HG02798 (cell line): ENCODE data around the gene ZMYND19.
"Not testable (repeated sequence)": the region's sequence is repeated elsewhere in the genome, so short reads cannot be mapped to it uniquely, and the experiment has no call there.

Experiments used
- ATAC-seq: cut with Tn5 transposase; IDR thresholded peaks from one replicate; pipeline ENCODE4 v1.9.1; 2021; ENCODE audit warnings: mild to moderate bottlenecking; ENCODE audit not compliant: unreplicated experiment, poor library complexity

Gene ZMYND19

GRCh38 chr9:137590469-137591383 is at the start of gene ZMYND19:
Gene ZMYND19, minus strand, starts transcription at chr9:137590512. Its CDS starts 249 bp downstream, at chr9:137590263.
- ATAC-seq: peak; percentile 93

- ATAC-seq: no peak
Observed at GRCh38 chr9:137639303-137640051, 49.2 kb upstream of the ZMYND19 start.

GRCh38 chr9:137638680-137639079 is 48.4 kb upstream of the ZMYND19 start:
- no peak for ATAC-seq

DNA sequence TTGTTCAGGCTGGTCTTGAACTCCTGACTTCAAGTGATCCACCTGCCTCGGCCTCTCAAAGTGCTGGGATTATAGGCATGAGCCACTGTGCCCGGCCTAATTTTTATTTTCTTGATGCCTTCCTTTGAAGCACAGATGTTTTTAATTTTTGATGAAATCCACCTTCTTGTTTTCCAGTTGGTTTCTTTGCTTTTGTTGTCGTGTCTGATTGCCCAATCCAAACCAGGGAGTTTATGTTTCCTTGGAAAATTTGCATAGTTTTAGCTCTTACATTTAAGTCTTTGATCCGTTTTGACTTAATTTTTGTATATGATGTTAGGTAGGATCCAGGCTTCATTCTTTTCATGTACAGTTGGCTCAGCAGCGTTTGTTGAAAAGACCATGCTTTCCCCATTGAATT is 43.7 kb upstream of the ZMYND19 start:
- no peak for ATAC-seq

DNA sequence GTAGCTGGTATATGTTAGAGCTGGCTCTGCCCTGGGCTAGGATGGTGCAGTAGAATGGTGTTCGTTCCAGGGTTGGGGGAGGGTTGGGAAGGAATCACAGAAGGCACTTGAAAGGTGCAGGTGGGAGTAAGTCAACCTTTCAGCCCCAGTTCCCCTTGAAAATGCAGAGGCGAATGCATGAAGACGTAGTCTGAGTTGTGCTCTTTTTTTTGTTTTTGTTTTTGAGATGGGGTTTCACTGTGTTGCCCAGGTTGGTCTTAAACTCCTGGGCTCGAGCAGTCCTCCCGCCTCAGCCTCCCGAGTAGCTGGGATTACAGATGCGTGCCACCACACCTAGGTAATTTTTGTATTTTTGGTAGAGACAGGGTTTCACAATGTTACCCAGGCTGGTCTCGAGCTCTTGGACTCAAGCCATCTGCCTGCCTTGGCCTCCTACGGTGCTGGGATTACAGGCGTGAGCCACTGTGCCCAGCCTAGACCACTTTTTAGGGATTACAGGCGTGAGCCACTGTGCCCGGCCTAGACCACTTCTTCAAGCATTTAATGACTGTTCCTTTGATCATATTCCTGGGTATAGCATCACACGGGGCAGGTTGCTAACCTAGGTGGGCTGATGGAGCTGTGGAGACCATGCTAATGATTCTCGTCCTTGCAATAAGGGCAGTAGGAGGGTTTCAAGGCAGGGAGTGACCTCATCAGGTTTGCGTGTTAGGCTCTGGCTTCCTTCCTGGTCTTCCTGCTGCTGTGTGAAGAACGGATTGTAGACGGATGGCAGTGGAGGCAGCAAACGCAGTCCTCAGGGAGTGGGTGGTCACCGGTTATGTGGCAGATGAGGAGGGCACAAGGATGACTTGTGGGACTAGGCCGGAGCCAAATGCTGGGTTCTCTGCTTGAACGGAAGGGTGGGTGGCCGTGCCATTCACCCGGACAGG is 42.2 kb upstream of the ZMYND19 start:
- ATAC-seq: no peak

DNA sequence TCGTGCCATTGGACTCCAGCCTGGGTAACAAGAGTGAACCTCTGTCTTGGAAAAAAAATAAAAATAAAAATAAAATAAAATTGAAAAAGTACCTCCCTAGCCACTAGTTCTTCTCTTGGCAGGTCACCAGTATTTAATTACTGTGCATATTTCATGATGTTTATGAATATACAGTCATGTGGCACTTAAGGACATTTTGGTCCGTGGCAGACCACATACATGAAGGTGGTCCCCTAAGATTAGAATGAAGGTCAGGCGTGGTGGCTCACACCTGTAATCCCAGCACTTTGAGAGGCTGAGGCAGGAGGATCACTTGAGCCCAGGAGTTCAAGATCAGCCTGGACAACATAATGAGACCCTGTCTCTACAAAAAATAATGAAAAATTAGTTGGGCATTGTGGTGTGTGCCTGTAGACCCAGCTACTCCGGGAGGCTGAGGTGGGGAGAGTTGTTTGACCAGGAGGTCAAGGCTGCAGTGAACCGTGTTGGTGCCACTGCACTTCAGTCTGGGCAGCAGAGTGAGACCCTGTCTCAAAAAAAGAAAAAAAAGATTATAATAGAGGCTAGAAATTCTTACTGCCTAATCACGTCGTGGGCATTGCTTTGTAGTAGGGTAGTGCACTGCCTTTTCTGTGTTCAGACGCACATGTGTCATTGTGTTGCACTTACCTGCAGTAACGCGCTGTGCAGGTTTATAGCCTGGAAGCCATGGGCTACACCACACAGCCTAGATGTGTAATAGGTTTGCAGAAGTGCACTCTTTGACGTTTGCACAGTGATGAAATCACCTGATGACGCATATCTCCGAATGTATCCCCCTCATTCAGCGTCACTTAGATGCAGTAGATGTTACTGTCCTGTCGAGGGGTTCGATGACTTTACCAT is 41.3 kb upstream of the ZMYND19 start:
- ATAC-seq: no peak

- no peak for ATAC-seq
Observed at GRCh38 chr9:137630679-137631078, 40.4 kb upstream of the ZMYND19 start.

- no peak for ATAC-seq
Observed at GRCh38 chr9:137630126-137630525, 39.8 kb upstream of the ZMYND19 start.

DNA sequence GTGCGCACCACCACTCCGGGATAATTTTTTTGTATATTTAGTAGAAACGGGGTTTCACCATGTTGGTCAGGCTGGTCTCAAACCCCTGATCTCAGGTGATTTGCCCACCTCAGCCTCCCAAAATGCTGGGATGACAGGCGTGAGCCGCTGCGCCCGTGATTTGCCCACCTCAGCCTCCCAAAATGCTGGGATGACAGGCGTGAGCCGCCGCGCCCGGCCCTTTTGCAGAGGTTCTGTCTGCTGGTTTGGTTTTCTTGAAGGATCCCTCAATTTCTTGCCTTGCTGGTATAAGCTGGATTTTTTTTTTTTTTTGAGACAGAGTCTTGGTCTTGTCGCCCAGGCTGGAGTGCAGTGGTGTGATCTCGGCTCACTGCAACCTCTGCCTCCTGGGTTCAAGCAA is 37.1 kb upstream of the ZMYND19 start:
- not testable (repeated sequence) for ATAC-seq

- ATAC-seq: no peak
Observed at GRCh38 chr9:137626464-137626863, 36.2 kb upstream of the ZMYND19 start.

DNA sequence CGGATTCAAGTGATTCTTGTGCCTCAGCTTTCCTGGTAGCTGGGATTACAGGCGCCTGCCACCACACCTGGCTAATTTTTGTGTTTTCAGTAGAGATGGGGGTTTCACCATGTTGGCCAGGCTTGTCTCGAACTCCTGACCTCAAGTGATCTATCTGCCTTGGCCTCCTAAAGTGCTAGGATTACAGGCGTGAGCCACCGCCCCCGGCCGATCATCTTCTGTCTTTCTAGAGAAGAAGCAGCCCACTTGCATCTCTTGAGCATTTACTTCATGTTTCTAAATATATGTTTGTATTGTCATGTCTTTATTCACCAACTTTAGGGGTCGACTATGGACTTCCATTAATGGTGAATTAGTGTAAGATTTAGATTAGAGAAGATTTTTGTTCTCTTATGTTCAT is 31.9 kb upstream of the ZMYND19 start:
- not testable (repeated sequence) for ATAC-seq

DNA sequence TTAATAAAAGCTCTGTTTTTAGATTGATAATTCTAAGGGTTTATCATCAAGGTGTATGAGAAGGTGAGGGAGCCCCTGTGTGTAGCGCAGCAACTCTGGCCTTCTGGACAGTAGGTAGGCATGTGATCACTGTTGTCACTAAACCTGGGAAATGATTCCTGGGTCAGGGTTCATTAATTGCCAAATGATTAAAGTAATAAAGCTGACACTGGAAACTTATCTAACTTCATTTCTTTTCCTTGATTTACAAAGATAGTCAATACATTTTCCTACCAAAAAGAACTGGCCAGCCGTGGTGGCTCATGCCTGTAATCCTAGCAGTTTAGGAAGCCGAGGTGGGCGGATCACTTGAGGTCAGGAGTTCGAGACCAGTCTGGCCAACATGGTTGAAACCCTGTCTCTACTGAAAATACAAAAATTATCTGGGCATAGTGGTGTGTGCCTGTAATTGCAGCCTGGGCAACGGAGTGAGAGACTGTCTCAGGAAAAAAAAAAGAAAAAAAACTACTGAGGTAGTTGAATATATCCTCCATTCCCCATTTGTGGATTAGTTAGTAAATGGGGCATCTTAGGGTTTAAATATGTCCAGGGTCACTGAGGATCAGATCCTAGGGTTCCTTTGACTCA is 30.9 kb upstream of the ZMYND19 start:
- ATAC-seq: no peak

DNA sequence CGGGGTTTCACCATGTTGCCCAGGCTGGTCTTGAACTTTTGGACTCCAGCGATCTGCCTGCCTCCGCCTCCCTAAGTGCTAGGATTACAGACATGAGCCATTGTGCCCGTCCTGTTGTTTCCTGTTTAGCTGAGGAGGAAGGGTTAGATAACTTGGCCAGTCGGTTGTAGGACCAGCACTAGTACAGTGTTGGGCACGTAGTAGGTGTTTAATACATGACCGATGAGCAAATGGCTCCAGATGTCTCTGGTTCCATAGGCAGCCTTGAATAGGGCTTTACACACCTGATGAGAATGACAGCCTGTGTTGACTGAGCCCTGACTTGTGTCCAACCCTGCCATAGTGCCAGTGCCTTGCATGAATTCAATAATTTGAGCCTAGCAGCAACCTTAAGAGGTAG is 30.3 kb upstream of the ZMYND19 start:
- ATAC-seq: no peak

DNA sequence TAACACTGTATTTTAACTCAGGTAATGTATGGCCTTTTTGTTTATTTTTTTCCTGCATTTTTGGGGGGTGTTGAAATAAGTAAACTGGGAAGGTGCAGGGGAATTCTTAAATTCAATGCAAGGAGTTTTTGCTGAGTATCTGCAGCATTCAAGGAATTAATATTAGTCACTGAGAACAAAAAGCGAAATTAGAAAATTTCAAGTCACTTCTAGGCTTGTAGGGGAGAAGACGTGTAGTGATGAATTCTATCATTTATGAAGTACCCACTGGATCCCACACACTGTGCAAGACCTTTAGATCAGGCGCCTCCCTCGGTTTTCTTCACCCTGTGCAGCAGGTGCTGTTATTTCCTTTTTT is 29.7 kb upstream of the ZMYND19 start:
- ATAC-seq: no peak

GRCh38 chr9:137619240-137620047 is 29.1 kb upstream of the ZMYND19 start:
- peak; percentile 10 for ATAC-seq

- ATAC-seq: peak; percentile 84
Observed at GRCh38 chr9:137618105-137619067, 28.1 kb upstream of the ZMYND19 start, which contains the start of gene EHMT1. Gene EHMT1, plus strand, starts transcription at chr9:137619005. Its CDS starts 24 bp downstream, at chr9:137619029.

- no peak for ATAC-seq
Observed at GRCh38 chr9:137615387-137615871, 25.1 kb upstream of the ZMYND19 start.
